Neuronal stem cell (in vitro differentiated cells): ENCODE results near the gene CROCC2.
A peak's percentile ranks its signal among the peaks of the same experiment; 100 is the strongest.

Experiments used
- DNase-seq: peaks from one replicate; pipeline ENCODE4 v3.0.0-alpha.2; 2013; ENCODE audit warnings: low spot score
- H2AFZ ChIP-seq: one replicate; pipeline ENCODE4 v1.6.1; 2013; ENCODE audit warnings: mild to moderate bottlenecking, low read length, inconsistent platforms
- H2AK5ac ChIP-seq: 2 replicates; pipeline ENCODE4 v1.6.1; 2013; ENCODE audit warnings: low read depth, mild to moderate bottlenecking, inconsistent platforms, low read length, moderate library complexity, mixed read lengths
- H2BK120ac ChIP-seq: 2 replicates; pipeline ENCODE4 v1.6.1; 2013; ENCODE audit warnings: low read depth, mild to moderate bottlenecking, inconsistent platforms, low read length, moderate library complexity, mixed read lengths
- H2BK12ac ChIP-seq: one replicate; pipeline ENCODE4 v1.6.1; 2013; ENCODE audit warnings: low read length, inconsistent platforms
- H2BK15ac ChIP-seq: 2 replicates; pipeline ENCODE4 v1.6.1; 2013; ENCODE audit warnings: mild to moderate bottlenecking, low read length, inconsistent platforms, mixed read lengths
- H2BK5ac ChIP-seq: one replicate; pipeline ENCODE4 v1.6.1; 2013; ENCODE audit warnings: inconsistent platforms, mild to moderate bottlenecking, low read length, moderate library complexity
- H3K14ac ChIP-seq: one replicate; pipeline ENCODE4 v1.6.1; 2013; ENCODE audit warnings: low read length, inconsistent platforms
- H3K18ac ChIP-seq: 2 replicates; pipeline ENCODE4 v1.6.1; 2013; ENCODE audit warnings: low read length, inconsistent platforms
- H3K23ac ChIP-seq: 2 replicates; pipeline ENCODE4 v1.6.1; 2013; ENCODE audit warnings: low read depth, mild to moderate bottlenecking, mixed read lengths, low read length, inconsistent platforms; ENCODE audit not compliant: poor library complexity
- H3K27ac ChIP-seq: replicated peaks from 3 replicates; pipeline ENCODE4 v1.5.1; 2013; ENCODE audit warnings: low read length, inconsistent platforms
- H3K27me3 ChIP-seq, 3 experiments: 2 replicates each; pipeline ENCODE4 v1.6.1; 2013; ENCODE audit warnings: low read length in 3 of 3, mild to moderate bottlenecking in 2 of 3, inconsistent platforms in 1 of 3, low read depth in 1 of 3, mixed read lengths in 1 of 3, moderate library complexity in 1 of 3; ENCODE audit not compliant: control insufficient read depth in 3 of 3, insufficient read depth in 3 of 3
- H3K36me3 ChIP-seq, 2 donors: replicated peaks in 1 of 2; 2 replicates each; pipeline ENCODE4 v1.6.1; 2013; ENCODE audit warnings: low read length in 2 of 2; ENCODE audit not compliant: control insufficient read depth in 2 of 2, insufficient read depth in 2 of 2
- H3K4ac ChIP-seq: 2 replicates; pipeline ENCODE4 v1.6.1; 2013; ENCODE audit warnings: inconsistent platforms, mild to moderate bottlenecking, low read length, moderate library complexity
- H3K4me1 ChIP-seq, 2 donors: 1 replicate in 1 of 2; 2 replicates in 1 of 2; pipeline ENCODE4 v1.6.1; 2013; ENCODE audit warnings: low read length in 2 of 2, low read depth in 1 of 2; ENCODE audit not compliant: control insufficient read depth in 2 of 2, insufficient read depth in 1 of 2
- H3K4me2 ChIP-seq: one replicate; pipeline ENCODE4 v1.6.1; 2013; ENCODE audit warnings: mild to moderate bottlenecking, low read length, inconsistent platforms; ENCODE audit not compliant: insufficient read depth, poor library complexity, severe bottlenecking
- H3K4me3 ChIP-seq, 2 donors: 2 replicates each; pipeline ENCODE4 v1.5.1; 2013; ENCODE audit warnings: low read length in 2 of 2, mild to moderate bottlenecking in 2 of 2, inconsistent platforms in 1 of 2, moderate library complexity in 1 of 2
- H3K79me1 ChIP-seq: one replicate; pipeline ENCODE4 v1.6.1; 2013; ENCODE audit warnings: low read depth, mild to moderate bottlenecking, inconsistent platforms, low read length, moderate library complexity
- H3K9ac ChIP-seq: one replicate; pipeline ENCODE4 v1.6.1; 2013; ENCODE audit warnings: mild to moderate bottlenecking, low read depth, low read length, inconsistent platforms; ENCODE audit not compliant: poor library complexity
- H3K9me3 ChIP-seq, 2 donors: replicated peaks in 1 of 2; 2 replicates each; pipeline versions ENCODE3 to v1.6.1; 2013; ENCODE audit warnings: low read length in 2 of 2, mild to moderate bottlenecking in 2 of 2, inconsistent platforms in 1 of 2, low read depth in 1 of 2, mixed read lengths in 1 of 2, moderate library complexity in 1 of 2; ENCODE audit not compliant: control insufficient read depth in 2 of 2, insufficient read depth in 1 of 2
- H4K8ac ChIP-seq: one replicate; pipeline ENCODE4 v1.6.1; 2013; ENCODE audit warnings: low read depth, mild to moderate bottlenecking, inconsistent platforms, low read length, moderate library complexity
- H4K91ac ChIP-seq: one replicate; pipeline ENCODE4 v1.6.1; 2013; ENCODE audit warnings: low read length, low read depth, mild to moderate bottlenecking, inconsistent platforms; ENCODE audit not compliant: poor library complexity
- WGBS, 2 donors: extraction: QIAGEN DNeasy Blood & Tissue Kit; methylation state at CpG; one replicate each; pipeline ENCODE4 v1.1.7; 2013; ENCODE audit warnings: missing lambda C conversion rate in 2 of 2, mixed read lengths in 1 of 2; ENCODE audit not compliant: insufficient read length in 2 of 2, insufficient replicate concordance in 1 of 2; ENCODE audit errors: extremely low coverage in 2 of 2; 5-methylcytosine and 5-hydroxymethylcytosine counted together

Gene CROCC2

GRCh38 chr2:240981871-240982800 is 76.0 kb downstream of the CROCC2 start:
- H3K27ac ChIP-seq: no peak overlapping the region
- peak overlapping the region; percentile 9 for H4K91ac ChIP-seq
- peaks cover 0 to 2% of the 10 kb centered on the region in 2 donors for H3K9me3 ChIP-seq
- H2BK12ac ChIP-seq: peak overlapping the region; percentile 88
- no CpG with 5 or more reads among the region's 25 CpGs for WGBS, 2 donors
- peaks cover 0 to 39% (median 19%) of the 10 kb centered on the region in 3 experiments for H3K27me3 ChIP-seq
- no peaks in the 10 kb centered on the region for H3K36me3 ChIP-seq
- H3K4ac ChIP-seq: no peak overlapping the region
- H2AFZ ChIP-seq: no peak overlapping the region
- peak overlapping the region; percentile 4 for H3K14ac ChIP-seq
- no peak overlapping the region for H3K4me2 ChIP-seq
- H2AK5ac ChIP-seq: peak overlapping the region; percentile 97
- H3K4me1 ChIP-seq: peaks cover 0 to 2% of the 10 kb centered on the region in 2 donors
- H3K9ac ChIP-seq: no peak overlapping the region
- peak overlapping the region; percentile 52 for H3K18ac ChIP-seq
- no peak overlapping the region for H2BK5ac ChIP-seq
- DNase-seq: no peak
- H2BK120ac ChIP-seq: no peak overlapping the region
- H4K8ac ChIP-seq: no peak overlapping the region
- peak overlapping the region; percentile 47 for H2BK15ac ChIP-seq
- H3K23ac ChIP-seq: peak overlapping the region; percentile 85
- H3K79me1 ChIP-seq: peaks cover 1% of the 10 kb centered on the region
- peak overlapping the region in 1 of 2 donors; percentile 24 for H3K4me3 ChIP-seq

DNA sequence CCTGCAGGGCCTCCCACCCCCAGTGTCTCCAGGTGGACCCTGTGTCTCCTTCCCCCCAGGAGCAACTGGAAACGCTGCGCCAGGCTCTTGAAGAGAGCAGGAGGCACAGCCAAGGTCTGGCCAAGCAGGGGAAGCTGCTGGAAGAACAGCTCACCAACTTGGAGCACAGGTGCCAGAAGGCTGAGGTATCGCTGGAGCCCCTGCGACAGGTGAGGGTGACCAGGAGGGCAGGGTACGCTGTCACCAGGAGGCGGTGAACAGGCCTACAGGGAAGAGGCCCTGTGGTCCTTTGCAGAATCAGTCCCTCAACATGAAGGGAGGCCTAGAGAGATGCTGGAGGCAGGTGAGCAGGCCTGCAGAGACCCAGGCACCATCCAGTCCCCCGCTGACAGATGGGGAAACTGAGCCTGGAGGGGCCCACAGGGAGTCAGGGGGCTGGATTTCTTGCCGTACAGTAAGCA is 76.7 kb downstream of the CROCC2 start:
- DNase-seq: no peak
- Histone ChIP-seq H3K27ac (no peak overlapping the region), H3K18ac (peak overlapping the region; percentile 57)

GRCh38 chr2:240983361-240983995 is 77.3 kb downstream of the CROCC2 start:
- Histone ChIP-seq H3K27me3 (peaks cover 0 to 52% (median 19%) of the 10 kb centered on the region in 3 experiments), H3K27ac (no peak overlapping the region), H3K14ac (peak overlapping the region; percentile 56), H3K4me2 (peak overlapping the region; percentile 11), H3K18ac (peak overlapping the region; percentile 85), H3K79me1 (peaks cover 1% of the 10 kb centered on the region), H3K4me1 (peaks cover 0 to 2% of the 10 kb centered on the region in 2 donors), H3K36me3 (no peaks in the 10 kb centered on the region), H2BK120ac (no peak overlapping the region), H2BK12ac (no peak overlapping the region), H3K4ac (no peak overlapping the region), H4K8ac (no peak overlapping the region), H2AFZ (no peak overlapping the region), H3K23ac (peak overlapping the region; percentile 55), H4K91ac (no peak overlapping the region), H2AK5ac (peak overlapping the region; percentile 68), H3K9ac (peak overlapping the region; percentile 21), H3K9me3 (peaks cover 0 to 12% of the 10 kb centered on the region in 2 donors), H2BK5ac (no peak overlapping the region), H3K4me3 (no peak overlapping the region), H2BK15ac (peak overlapping the region; percentile 49)
- no CpG with 5 or more reads among the region's 45 CpGs for WGBS, 2 donors
- no peak for DNase-seq

More for the DNA sequence above, 76.7 kb downstream of the CROCC2 start:
- Histone ChIP-seq H3K79me1 (peaks cover 1% of the 10 kb centered on the region), H3K9ac (peak overlapping the region; percentile 30), H2AFZ (no peak overlapping the region), H4K8ac (no peak overlapping the region), H3K4ac (no peak overlapping the region), H3K4me1 (peaks cover 0 to 2% of the 10 kb centered on the region in 2 donors), H3K4me2 (no peak overlapping the region), H2AK5ac (peak overlapping the region; percentile 97), H2BK120ac (no peak overlapping the region), H3K23ac (peak overlapping the region; percentile 85), H3K27me3 (peaks cover 0 to 46% (median 19%) of the 10 kb centered on the region in 3 experiments), H2BK12ac (peak overlapping the region; percentile 30), H3K14ac (peak overlapping the region; percentile 17), H3K9me3 (peaks cover 0 to 7% of the 10 kb centered on the region in 2 donors), H2BK5ac (no peak overlapping the region), H2BK15ac (peak overlapping the region; percentile 47), H4K91ac (no peak overlapping the region), H3K36me3 (no peaks in the 10 kb centered on the region), H3K4me3 (no peak overlapping the region)
- no CpG with 5 or more reads among the region's 8 CpGs for WGBS, 2 donors
